ENCODE measurements around the gene IFNL1. TPM values are rescaled to one million over a fixed set of nuclear protein-coding genes. Genes with fewer than 3 reads are reported as not detected.
A peak's percentile ranks its signal among the peaks of the same experiment; 100 is the strongest.

Gene IFNL1
- total RNA-seq, 1 donor from 2014 or later: not detected

DNA sequence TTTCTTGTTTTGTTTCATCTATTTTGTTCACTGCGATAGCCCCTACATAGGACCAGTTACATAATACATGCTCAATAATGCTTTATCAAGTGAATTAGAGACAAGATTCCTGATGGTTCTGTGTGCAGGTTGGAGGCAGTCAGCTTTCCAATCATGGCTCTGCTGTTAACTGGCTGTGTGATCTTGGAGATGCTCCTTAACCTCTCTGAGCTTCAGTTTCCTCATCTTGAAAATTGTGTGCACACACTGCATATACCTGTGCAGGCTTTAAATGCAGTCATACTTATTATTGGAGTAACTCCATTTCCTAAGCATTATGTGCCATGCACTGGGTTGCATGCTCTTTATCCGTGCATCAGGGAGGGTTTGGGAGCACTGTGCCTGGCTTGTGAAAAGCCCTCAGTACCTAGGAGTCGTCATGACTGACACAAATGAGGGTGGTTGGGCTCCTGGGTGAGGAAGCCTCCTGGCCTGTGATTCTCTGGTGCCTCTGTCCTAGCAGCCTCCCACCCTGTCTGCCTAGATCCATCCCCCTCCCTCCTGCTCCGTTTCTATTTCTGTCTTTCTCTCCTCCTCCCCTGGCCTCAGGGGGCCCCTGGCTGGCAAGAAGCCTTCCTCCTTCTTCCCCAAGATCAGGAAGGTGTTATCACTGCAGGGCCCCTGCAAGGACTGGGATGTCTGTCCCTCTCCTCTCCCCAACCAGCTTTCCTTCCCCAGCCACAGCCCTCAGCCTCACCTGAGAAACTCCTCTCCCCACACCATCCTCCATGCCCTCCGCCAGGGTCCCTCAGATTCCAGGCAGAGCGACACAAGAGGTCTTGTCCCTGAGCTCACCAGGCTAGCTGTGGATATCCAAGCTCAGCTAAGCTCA is 8.7 kb downstream of the IFNL1 start:
- H3K36me3 Mint-ChIP-seq: no peaks in the 10 kb centered on the region
- Histone ChIP-seq H3K9ac (no peak overlapping the region), H2AFZ (replicated peaks) (no peak overlapping the region), H3K9me3 (ENCODE audit: low read depth) (no peaks in the 10 kb centered on the region), H3K27me3 (peaks cover 73% of the 10 kb centered on the region), H3K4me2 (peak overlapping the region; percentile 2), H3K27ac (no peak overlapping the region), H4K20me1 (ENCODE audit: low read depth) (peaks cover 28% of the 10 kb centered on the region), H3K4me3 (no peak overlapping the region), H3K79me2 (ENCODE audit: low read depth) (no peaks in the 10 kb centered on the region), H3K36me3 (no peaks in the 10 kb centered on the region), H3F3A (ENCODE audit: low read depth) (peaks cover 29% of the 10 kb centered on the region), H3K4me1 (peaks cover 12% of the 10 kb centered on the region)
- H3K9me3 Mint-ChIP-seq: peaks cover 2% of the 10 kb centered on the region
- H3K27me3 Mint-ChIP-seq (ENCODE audit: insufficient read depth, low read depth): peaks cover 25% of the 10 kb centered on the region
- DNase-seq (ENCODE audit: low spot score): no peak
- no peak overlapping the region for H3K4me3 Mint-ChIP-seq
- H3K27ac Mint-ChIP-seq: no peak overlapping the region
- peaks cover 21% of the 10 kb centered on the region for H3K4me1 Mint-ChIP-seq
- no peak for TF ChIP-seq EZH2phosphoT487 (IDR thresholded peaks at IDR 0.05)
- TF ChIP-seq EZH2 (IDR thresholded peaks at IDR 0.05): no peak
- TF ChIP-seq, protein P1, sequence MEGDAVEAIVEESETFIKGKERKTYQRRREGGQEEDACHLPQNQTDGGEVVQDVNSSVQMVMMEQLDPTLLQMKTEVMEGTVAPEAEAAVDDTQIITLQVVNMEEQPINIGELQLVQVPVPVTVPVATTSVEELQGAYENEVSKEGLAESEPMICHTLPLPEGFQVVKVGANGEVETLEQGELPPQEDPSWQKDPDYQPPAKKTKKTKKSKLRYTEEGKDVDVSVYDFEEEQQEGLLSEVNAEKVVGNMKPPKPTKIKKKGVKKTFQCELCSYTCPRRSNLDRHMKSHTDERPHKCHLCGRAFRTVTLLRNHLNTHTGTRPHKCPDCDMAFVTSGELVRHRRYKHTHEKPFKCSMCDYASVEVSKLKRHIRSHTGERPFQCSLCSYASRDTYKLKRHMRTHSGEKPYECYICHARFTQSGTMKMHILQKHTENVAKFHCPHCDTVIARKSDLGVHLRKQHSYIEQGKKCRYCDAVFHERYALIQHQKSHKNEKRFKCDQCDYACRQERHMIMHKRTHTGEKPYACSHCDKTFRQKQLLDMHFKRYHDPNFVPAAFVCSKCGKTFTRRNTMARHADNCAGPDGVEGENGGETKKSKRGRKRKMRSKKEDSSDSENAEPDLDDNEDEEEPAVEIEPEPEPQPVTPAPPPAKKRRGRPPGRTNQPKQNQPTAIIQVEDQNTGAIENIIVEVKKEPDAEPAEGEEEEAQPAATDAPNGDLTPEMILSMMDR (IDR thresholded peaks at IDR 0.05): no peak

DNA sequence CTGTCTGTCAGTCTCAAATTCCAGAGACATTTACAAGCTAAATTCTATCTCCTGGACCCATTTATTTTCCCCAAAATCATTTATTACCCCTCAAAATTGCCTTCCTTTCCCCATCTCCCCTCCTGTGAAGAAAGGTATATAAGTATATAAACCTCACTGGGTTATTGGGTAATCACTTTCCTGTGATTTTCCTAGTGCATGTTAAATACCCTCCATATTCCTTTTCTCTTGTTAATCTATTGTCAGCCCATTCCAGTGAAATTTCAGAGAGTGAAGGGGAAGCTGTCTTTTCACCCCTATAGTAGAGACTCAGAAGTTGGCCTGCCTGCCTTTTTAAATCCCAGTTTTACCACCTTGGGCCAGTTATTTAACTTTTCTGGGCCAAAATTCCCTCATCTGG is 9.9 kb downstream of the IFNL1 start:
- no peak overlapping the region for H3K4me3 ChIP-seq
- peaks cover 28% of the 10 kb centered on the region for H3K4me1 Mint-ChIP-seq

DNA sequence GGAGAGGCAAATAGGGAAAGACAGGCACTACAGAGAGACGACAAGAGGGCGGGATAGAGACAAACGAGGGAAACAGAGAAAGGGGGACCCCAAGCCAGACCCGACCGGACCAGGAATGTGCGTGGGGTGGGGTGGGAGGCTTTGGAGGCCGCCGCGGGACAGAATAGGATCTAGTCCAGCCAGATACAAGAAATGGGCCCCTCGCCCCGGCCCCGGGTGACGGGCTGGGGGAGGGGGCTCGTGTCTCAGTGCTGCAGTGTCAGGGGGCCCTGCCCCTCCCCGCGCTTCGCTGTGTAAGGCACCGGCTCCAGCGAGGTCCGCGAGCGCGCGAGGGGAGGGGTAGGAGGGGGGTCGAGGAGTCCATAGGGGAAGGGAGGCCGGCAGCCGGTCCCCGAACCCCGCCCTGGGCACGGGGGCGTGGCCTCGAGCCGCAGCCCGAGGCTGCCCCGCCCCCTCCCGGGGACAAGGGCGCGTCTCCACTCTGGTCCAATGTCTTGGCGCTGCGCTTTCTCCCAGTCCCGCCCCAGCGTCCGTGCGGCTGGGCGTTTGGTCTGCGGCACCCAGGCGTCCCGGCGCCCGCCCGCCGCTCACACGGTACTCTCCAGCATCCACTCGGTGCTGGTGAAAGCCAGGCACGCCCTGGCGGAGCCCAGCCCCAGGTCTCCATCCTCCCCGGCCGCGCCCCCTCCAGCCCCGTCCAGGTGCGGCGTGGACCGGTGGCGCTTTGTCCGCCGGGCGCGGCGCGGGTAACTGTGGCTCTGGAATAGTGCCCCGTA is 11.0 kb downstream of the IFNL1 start:
- TF ChIP-seq, protein P1 (IDR thresholded peaks at IDR 0.05): no peak
- TF ChIP-seq EZH2 (IDR thresholded peaks at IDR 0.05): peak; percentile 86
- Mint-ChIP-seq H3K4me3 (peak overlapping the region; percentile 76), H3K9me3 (peaks cover 2% of the 10 kb centered on the region), H3K4me1 (peaks cover 28% of the 10 kb centered on the region), H3K27me3 (ENCODE audit: insufficient read depth, low read depth) (peaks cover 32% of the 10 kb centered on the region), H3K27ac (no peak overlapping the region), H3K36me3 (peaks cover 6% of the 10 kb centered on the region)
- Histone ChIP-seq H2AFZ (replicated peaks) (peak overlapping the region; percentile 94), H3K27ac (no peak overlapping the region), H3K27me3 (peaks cover 64% of the 10 kb centered on the region), H3K9ac (no peak overlapping the region), H3K4me3 (peak overlapping the region; percentile 72), H3F3A (ENCODE audit: low read depth) (peaks cover 29% of the 10 kb centered on the region), H4K20me1 (ENCODE audit: low read depth) (peaks cover 28% of the 10 kb centered on the region), H3K79me2 (ENCODE audit: low read depth) (no peaks in the 10 kb centered on the region), H3K4me1 (peaks cover 12% of the 10 kb centered on the region), H3K4me2 (peak overlapping the region; percentile 87), H3K36me3 (no peaks in the 10 kb centered on the region), H3K9me3 (ENCODE audit: low read depth) (no peaks in the 10 kb centered on the region)
- DNase-seq (ENCODE audit: low spot score): peak; percentile 93

More for the DNA sequence above, 9.9 kb downstream of the IFNL1 start:
- no peak for TF ChIP-seq EZH2 (IDR thresholded peaks at IDR 0.05)
- TF ChIP-seq, protein P1 (IDR thresholded peaks at IDR 0.05): no peak
- H3K27ac Mint-ChIP-seq: no peak overlapping the region
- peaks cover 3% of the 10 kb centered on the region for H3K36me3 Mint-ChIP-seq
- Histone ChIP-seq H3K4me1 (peaks cover 12% of the 10 kb centered on the region), H3K4me2 (no peak overlapping the region), H2AFZ (replicated peaks) (no peak overlapping the region), H3K9ac (no peak overlapping the region), H3F3A (ENCODE audit: low read depth) (peaks cover 29% of the 10 kb centered on the region), H3K27ac (no peak overlapping the region), H3K9me3 (ENCODE audit: low read depth) (no peaks in the 10 kb centered on the region), H3K79me2 (ENCODE audit: low read depth) (no peaks in the 10 kb centered on the region), H4K20me1 (ENCODE audit: low read depth) (peaks cover 28% of the 10 kb centered on the region), H3K36me3 (no peaks in the 10 kb centered on the region), H3K27me3 (peaks cover 73% of the 10 kb centered on the region)
- H3K27me3 Mint-ChIP-seq (ENCODE audit: insufficient read depth, low read depth): peaks cover 29% of the 10 kb centered on the region
- no peak for DNase-seq (ENCODE audit: low spot score)
- no peak overlapping the region for H3K4me3 Mint-ChIP-seq
- H3K9me3 Mint-ChIP-seq: peaks cover 2% of the 10 kb centered on the region

Data from neural progenitor cell (in vitro differentiated cells).